Measurements from ENCODE around the gene CCDC85B. TPM values are rescaled to one million over a fixed set of nuclear protein-coding genes. Genes with fewer than 3 reads are reported as not detected.

The CCDC85B gene
- polyA plus RNA-seq, 1 of the 3 experiments (the other 2 are of a cell fraction) = 52.8 TPM

DNA sequence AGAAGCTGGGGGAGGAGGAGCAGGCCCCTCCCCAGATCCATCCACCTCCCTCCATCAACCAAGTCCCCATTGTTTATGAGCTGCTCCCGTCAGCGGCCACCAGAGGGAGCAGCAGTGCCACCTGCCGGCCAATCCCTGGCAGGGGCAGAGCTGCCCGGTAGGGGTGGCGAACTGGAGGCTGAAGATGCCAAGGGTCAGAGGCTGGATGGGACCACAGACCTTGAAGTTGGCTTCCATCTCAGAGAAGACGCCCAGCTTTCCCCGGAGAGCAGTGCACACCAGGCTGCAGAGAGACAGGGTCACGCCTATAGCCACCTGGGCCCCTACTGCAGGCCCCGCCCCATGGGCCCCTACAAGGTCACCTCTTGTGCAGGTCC, 5.8 kb upstream of the CCDC85B start:
- Histone ChIP-seq H3K9me3 (no peaks in the 10 kb centered on the region), H3K4me3 (ENCODE audit: low read depth in 2 of 2, low read length in 1 of 2) (peak overlapping the region in 1 of 2 experiments; percentile 4; a peak in 1 of 4 replicates), H3F3A (replicated peaks; ENCODE audit: insufficient read depth) (peaks cover 29% of the 10 kb centered on the region), H3K79me2 (ENCODE audit: insufficient read depth) (peaks cover 39% of the 10 kb centered on the region), H3K27me3 (ENCODE audit: insufficient read depth) (no peaks in the 10 kb centered on the region), H3K9ac (no peak overlapping the region), H2AFZ (ENCODE audit: low read depth) (no peak overlapping the region), H3K36me3 (replicated peaks in 1 of 2; ENCODE audit: control insufficient read depth in 1 of 2, insufficient read depth in 2 of 2, low read length in 1 of 2) (peaks cover 31 to 45% of the 10 kb centered on the region in 2 experiments), H4K20me1 (ENCODE audit: insufficient read depth) (no peaks in the 10 kb centered on the region), H3K27ac (ENCODE audit: low read depth in 2 of 2, low read length in 1 of 2) (no peak overlapping the region; a peak in 1 of 4 replicates), H3K4me1 (ENCODE audit: control insufficient read depth in 1 of 2, insufficient read depth in 2 of 2, low read depth in 1 of 2, low read length in 1 of 2) (peaks cover 19 to 27% of the 10 kb centered on the region in 2 experiments), H3K9me2 (no peaks in the 10 kb centered on the region), H3K4me2 (no peak overlapping the region)
- POLR2A ChIA-PET = interaction anchor here (0.6 to 1.9 kb wide), 10 partner anchors 11 to 173 kb away, joined by 3 to 9 read pairs (median 4); partner anchors contain the start of gene MUS81
- peak; percentile 92 for DNase-seq
- 0% methylated on average over 2 of the region's 9 CpGs for WGBS (ENCODE audit: low lambda C conversion rate)
- CTCF ChIA-PET = interaction anchor here (0.6 to 15.2 kb wide), 64 partner anchors 8 to 415 kb away, joined by 3 to 374 read pairs (median 4); partner anchors contain the start of genes AP5B1, BANF1, C11orf68 and CFL1
- TF ChIP-seq MEF2A (IDR thresholded peaks at IDR 0.05; ENCODE audit: borderline replicate concordance, low read depth) (no peak), NRF1 (IDR thresholded peaks at IDR 0.05; ENCODE audit: low read depth, low read length) (no peak), MXI1 (IDR thresholded peaks at IDR 0.05; ENCODE audit: low read depth, low read length) (no peak), TAF1 (IDR thresholded peaks at IDR 0.05; ENCODE audit: borderline replicate concordance, low read depth, low read length) (no peak), FOSL2 (IDR thresholded peaks at IDR 0.05; ENCODE audit: borderline replicate concordance, low read depth) (no peak), RFX5 (IDR thresholded peaks at IDR 0.05; ENCODE audit: low read length) (no peak), SMC3 (IDR thresholded peaks at IDR 0.05; ENCODE audit: low read depth, low read length) (peak; percentile 92), FOXJ3 (CRISPR knock-in tag; IDR thresholded peaks at IDR 0.05) (no peak), EP300 (IDR thresholded peaks at IDR 0.05; ENCODE audit: borderline replicate concordance in 1 of 2, low read depth in 1 of 2, low read length in 1 of 2) (no peak), RXRA (IDR thresholded peaks at IDR 0.05; ENCODE audit: borderline replicate concordance, low read depth) (no peak), RAD21 (IDR thresholded peaks at IDR 0.05; ENCODE audit: low read length) (peak; percentile 80), YY1 (IDR thresholded peaks at IDR 0.05; ENCODE audit: low read depth) (no peak), JUND (IDR thresholded peaks at IDR 0.05) (no peak), CHD2 (IDR thresholded peaks at IDR 0.05; ENCODE audit: low read length, partially characterized antibody) (peak; percentile 41), RCOR1 (IDR thresholded peaks at IDR 0.05; ENCODE audit: low read length) (no peak), EZH2phosphoT487 (IDR thresholded peaks at IDR 0.05; ENCODE audit: borderline replicate concordance, low read depth) (no peak), ELF1 (IDR thresholded peaks at IDR 0.05) (no peak), NFIC (IDR thresholded peaks at IDR 0.05; ENCODE audit: borderline replicate concordance) (no peak), TCF12 (IDR thresholded peaks at IDR 0.05) (no peak), SIN3A (IDR thresholded peaks at IDR 0.05; ENCODE audit: borderline replicate concordance, low read depth, low read length) (0 out of 2 replicates have a peak, but pooled peaks have one; percentile 67), POLR2AphosphoS5 (IDR thresholded peaks at IDR 0.05; ENCODE audit: low read depth, low read length) (no peak), GATA2 (CRISPR knock-in tag; IDR thresholded peaks at IDR 0.05) (no peak)
- TF ChIP-seq, protein P1, sequence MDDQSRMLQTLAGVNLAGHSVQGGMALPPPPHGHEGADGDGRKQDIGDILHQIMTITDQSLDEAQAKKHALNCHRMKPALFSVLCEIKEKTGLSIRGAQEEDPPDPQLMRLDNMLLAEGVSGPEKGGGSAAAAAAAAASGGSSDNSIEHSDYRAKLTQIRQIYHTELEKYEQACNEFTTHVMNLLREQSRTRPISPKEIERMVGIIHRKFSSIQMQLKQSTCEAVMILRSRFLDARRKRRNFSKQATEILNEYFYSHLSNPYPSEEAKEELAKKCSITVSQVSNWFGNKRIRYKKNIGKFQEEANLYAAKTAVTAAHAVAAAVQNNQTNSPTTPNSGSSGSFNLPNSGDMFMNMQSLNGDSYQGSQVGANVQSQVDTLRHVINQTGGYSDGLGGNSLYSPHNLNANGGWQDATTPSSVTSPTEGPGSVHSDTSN (IDR thresholded peaks at IDR 0.05) = no peak
- TF ChIP-seq, protein P2, sequence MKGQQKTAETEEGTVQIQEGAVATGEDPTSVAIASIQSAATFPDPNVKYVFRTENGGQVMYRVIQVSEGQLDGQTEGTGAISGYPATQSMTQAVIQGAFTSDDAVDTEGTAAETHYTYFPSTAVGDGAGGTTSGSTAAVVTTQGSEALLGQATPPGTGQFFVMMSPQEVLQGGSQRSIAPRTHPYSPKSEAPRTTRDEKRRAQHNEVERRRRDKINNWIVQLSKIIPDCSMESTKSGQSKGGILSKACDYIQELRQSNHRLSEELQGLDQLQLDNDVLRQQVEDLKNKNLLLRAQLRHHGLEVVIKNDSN (IDR thresholded peaks at IDR 0.05; ENCODE audit: borderline replicate concordance, low read depth) = no peak
- TF ChIP-seq, protein P3, sequence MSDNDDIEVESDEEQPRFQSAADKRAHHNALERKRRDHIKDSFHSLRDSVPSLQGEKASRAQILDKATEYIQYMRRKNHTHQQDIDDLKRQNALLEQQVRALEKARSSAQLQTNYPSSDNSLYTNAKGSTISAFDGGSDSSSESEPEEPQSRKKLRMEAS (IDR thresholded peaks at IDR 0.05; ENCODE audit: low read depth) = 0 out of 2 replicates have a peak, but pooled peaks have one; percentile 17
- TF ChIP-seq, protein P4, sequence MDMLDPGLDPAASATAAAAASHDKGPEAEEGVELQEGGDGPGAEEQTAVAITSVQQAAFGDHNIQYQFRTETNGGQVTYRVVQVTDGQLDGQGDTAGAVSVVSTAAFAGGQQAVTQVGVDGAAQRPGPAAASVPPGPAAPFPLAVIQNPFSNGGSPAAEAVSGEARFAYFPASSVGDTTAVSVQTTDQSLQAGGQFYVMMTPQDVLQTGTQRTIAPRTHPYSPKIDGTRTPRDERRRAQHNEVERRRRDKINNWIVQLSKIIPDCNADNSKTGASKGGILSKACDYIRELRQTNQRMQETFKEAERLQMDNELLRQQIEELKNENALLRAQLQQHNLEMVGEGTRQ (IDR thresholded peaks at IDR 0.05; ENCODE audit: borderline replicate concordance, low read depth, low read length) = no peak
- TF ChIP-seq, protein P5, sequence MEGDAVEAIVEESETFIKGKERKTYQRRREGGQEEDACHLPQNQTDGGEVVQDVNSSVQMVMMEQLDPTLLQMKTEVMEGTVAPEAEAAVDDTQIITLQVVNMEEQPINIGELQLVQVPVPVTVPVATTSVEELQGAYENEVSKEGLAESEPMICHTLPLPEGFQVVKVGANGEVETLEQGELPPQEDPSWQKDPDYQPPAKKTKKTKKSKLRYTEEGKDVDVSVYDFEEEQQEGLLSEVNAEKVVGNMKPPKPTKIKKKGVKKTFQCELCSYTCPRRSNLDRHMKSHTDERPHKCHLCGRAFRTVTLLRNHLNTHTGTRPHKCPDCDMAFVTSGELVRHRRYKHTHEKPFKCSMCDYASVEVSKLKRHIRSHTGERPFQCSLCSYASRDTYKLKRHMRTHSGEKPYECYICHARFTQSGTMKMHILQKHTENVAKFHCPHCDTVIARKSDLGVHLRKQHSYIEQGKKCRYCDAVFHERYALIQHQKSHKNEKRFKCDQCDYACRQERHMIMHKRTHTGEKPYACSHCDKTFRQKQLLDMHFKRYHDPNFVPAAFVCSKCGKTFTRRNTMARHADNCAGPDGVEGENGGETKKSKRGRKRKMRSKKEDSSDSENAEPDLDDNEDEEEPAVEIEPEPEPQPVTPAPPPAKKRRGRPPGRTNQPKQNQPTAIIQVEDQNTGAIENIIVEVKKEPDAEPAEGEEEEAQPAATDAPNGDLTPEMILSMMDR (IDR thresholded peaks at IDR 0.05) = peak; percentile 98
- TF ChIP-seq, protein P6, sequence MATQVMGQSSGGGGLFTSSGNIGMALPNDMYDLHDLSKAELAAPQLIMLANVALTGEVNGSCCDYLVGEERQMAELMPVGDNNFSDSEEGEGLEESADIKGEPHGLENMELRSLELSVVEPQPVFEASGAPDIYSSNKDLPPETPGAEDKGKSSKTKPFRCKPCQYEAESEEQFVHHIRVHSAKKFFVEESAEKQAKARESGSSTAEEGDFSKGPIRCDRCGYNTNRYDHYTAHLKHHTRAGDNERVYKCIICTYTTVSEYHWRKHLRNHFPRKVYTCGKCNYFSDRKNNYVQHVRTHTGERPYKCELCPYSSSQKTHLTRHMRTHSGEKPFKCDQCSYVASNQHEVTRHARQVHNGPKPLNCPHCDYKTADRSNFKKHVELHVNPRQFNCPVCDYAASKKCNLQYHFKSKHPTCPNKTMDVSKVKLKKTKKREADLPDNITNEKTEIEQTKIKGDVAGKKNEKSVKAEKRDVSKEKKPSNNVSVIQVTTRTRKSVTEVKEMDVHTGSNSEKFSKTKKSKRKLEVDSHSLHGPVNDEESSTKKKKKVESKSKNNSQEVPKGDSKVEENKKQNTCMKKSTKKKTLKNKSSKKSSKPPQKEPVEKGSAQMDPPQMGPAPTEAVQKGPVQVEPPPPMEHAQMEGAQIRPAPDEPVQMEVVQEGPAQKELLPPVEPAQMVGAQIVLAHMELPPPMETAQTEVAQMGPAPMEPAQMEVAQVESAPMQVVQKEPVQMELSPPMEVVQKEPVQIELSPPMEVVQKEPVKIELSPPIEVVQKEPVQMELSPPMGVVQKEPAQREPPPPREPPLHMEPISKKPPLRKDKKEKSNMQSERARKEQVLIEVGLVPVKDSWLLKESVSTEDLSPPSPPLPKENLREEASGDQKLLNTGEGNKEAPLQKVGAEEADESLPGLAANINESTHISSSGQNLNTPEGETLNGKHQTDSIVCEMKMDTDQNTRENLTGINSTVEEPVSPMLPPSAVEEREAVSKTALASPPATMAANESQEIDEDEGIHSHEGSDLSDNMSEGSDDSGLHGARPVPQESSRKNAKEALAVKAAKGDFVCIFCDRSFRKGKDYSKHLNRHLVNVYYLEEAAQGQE (IDR thresholded peaks at IDR 0.05; ENCODE audit: low read depth, low read length) = no peak

All from SK-N-SH (cell line).